GM18526 (cell line): ENCODE data around the gene IL20RB.

Source experiments
- POLR2A ChIP-seq: IDR thresholded peaks from 3 replicates; pipeline ENCODE4 v1.6.1; 2011; ENCODE audit not compliant: insufficient read length; ENCODE audit errors: extremely low read depth

The IL20RB gene

DNA sequence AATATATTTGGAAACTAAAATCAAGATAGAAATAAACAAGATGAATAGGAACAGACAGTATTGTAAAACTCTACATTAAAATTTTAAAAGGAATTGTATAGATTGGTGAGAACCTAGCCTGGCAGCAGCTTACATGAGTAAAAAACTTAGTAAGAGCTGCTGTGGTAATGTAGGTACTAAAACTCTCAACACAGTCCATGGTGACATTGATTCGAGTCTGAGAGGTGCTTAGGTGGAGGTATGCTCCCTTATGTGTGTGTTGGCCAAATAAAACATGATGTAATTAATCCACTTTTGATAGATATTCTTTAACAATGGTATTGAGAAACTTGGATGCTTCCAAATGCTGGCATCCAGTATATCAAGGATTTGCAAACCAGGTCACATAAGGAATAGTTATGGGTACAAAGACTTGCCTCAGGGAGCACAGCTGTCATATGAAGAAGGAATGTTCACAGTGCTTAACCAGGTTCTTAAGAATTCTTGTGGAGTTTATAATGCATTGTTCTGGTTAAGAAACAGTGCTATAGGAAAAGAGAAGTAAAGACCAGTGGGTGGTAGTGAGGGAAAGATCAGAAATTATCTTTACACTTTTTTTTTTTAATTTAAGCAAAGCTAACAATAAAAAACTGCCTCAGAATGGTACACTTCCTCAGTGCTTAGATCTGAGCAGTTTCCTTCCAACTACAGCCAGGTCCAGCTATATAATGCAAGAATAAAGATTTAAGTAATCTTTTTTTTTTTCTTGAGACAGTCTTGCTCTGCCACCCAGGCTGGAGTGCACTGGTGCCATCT, 24.6 kb upstream of the IL20RB start:
- no peak for TF ChIP-seq POLR2A

DNA sequence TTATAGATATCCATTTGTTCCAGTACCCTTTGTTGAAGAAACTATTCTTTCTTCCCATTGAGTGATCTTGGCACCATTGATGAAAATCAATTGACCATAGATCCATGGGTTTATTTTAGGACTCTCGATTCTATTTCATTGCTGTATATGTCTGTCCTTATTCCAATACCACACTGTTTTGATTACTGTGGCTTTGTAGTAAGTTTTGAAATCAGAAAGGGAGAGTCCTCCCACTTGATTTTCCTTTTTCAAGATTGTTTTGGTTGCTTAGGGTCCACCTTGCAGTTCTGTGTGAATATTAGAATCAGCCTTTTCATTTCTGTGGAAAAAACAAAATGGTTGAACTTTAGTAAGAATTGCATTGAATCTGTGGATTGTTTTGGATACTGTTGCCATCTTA, 20.6 kb upstream of the IL20RB start:
- TF ChIP-seq POLR2A, result no peak

DNA sequence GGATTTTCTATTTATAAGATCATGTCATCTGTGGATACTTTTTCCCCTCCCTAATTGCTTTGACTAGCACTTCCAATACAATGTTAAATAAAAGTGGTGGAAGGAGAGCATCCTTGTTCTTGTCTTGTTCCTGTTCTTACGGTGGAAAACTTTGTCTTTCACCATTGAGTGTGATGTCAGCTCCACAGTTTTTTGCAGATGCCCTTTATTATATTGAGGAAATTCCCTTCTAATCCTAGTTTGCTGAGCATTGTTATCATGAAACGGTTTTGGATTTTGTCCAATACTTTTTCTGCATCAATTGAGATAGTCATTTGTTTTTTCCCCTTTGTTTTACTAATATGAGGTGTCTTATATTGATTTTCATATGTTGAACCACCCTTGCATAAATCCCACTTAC, 19.9 kb upstream of the IL20RB start:
- TF ChIP-seq POLR2A, result no peak

DNA sequence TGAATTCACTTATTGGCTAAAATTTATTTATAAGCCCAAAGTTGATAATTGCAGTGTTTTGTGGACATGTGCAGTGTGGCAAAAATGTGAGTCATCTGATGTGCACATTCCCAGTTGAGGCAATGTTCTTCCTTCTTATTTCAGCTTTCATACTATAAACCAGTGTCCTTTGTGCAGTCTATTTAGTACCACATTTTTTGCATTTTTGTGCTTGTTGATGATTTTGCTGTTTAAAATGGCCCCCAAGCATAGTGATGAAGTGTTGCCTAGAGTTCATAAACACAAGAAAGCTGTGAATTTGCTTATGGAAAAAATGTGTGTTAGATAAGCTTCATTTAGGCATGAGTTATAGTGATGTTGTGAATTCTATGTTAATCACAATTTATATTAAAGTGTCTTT, 19.4 kb upstream of the IL20RB start:
- no peak for TF ChIP-seq POLR2A

DNA sequence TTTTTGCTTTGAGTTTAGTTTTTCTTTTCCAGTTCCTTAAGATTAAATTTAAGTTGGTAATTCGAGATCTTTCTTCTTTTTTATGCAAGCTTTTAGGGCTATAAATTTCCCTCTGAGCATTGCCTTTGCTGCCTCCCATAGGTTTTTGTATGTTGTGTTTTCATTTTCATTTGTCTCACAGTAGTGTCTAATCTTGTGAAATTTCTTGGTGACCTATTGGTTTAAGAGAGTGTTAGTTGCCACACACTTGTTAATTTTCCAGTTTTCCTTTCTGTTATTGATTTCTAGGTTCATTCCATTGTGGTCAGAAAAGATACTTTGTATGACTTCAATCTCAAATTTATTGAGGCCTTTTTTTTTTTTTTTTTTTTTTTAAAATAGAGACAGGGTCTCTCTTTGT, 18.3 kb upstream of the IL20RB start:
- no peak for TF ChIP-seq POLR2A

DNA sequence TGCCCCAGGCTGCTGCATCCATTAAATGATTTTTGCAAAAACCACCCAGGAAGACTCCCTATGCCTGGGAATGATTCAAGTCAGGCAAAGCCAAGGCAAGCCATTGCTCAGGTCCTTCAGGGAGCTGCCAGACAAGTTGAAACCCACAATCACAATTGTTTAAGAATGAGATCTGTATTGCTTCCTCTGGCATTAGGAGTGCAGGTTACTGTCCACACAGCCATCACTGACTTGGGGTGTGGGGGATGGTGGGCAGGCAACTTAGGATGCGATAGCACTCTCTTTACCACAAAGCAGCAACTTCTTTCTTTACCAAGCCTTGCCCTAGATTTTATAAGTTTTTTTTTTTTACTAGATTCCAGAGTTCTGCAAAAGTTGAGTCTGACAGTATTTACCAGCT, 15.0 kb upstream of the IL20RB start:
- TF ChIP-seq POLR2A, result no peak

DNA sequence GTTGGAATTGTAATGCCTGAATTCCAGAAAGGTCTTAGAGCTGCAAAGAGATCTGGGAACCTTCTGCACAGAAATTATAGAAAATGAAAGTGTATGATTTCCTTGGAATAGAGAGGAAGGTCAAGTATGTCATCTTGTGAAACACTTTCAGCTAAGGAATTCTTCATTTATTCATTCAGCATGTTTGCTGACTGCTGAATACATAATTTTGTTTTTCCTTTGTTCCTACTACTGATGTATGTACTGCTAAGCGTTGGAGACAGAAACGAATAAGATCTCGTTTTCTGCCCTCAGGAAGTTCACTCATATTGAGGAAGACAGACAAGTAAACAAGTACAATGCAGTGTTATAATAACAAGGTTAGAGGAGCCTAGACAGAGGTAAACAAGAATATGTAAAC, 14.3 kb upstream of the IL20RB start:
- no peak for TF ChIP-seq POLR2A

DNA sequence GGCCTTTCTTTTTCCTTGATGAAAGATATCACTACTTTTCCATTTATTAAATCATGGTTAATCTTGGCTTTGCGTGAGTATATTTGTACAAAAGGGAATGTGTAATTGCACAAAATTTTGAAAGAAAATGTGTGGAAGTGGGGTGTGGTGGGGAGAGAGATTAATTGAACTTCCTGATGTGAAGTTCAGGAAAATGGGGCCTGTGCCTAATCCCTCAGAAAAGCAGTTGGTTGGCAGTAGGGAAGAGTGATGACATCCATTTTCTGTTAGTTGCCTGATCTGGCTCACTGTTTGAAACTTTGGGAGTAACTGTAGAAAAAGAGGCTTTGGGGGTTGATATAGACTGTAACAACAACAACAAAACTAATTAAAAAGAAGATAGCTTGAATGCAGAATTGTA, 10.8 kb upstream of the IL20RB start:
- no peak for TF ChIP-seq POLR2A

DNA sequence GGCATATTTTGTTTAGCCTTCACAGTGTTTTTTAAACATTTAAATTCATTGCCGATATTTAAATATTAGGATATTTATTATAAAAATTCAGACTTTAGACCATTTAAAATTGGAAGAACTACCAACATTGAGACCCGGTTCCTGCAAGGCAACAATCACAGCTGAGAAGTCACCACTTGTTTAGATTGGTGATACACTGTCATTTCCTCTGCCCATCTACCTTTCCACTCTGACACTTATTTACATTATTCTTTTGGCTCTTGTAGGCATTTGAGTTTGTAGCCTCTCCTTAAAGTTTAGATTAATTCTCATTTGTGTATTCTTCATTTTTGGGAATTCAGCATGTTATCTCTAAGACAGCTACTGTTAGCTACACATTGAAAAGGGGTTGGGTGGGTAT, 10.3 kb upstream of the IL20RB start:
- no peak for TF ChIP-seq POLR2A

DNA sequence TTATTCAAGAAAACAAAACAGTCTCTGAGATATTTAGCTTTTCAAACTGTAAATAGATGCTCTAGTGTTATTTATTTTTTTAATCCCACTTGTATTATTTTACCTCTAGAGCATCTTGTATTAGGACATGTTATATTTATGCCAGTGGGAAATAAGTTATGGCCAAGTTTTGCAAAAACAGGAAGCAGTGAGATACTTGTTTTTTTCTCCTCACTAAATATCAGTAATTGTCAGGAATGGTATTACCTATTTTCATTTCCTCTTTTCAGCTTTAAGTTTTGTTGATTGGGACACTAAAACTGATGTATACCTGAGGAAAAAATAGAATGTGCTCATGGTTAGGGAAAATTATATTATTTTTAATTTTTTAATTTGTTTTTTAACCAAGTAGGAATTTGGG, 8.6 kb upstream of the IL20RB start:
- TF ChIP-seq POLR2A, result no peak

DNA sequence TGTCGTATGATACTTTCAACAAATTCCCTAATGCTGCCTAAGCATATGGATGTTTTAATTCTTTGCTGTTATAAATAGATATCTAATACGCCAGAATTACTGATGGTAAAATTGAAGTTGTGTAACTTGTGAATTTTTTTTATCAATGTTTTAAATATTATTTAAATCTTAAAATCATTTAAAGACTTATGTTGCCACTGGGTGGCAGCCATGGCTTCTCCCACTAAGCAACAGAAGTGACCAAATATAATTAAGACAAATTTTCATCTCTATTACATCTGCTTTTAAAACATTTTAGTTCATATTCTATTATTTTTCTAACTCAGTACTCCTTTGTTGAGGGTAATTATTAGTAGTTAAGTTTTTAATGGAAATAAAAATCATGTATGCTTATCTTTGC, 8.1 kb upstream of the IL20RB start:
- no peak for TF ChIP-seq POLR2A

DNA sequence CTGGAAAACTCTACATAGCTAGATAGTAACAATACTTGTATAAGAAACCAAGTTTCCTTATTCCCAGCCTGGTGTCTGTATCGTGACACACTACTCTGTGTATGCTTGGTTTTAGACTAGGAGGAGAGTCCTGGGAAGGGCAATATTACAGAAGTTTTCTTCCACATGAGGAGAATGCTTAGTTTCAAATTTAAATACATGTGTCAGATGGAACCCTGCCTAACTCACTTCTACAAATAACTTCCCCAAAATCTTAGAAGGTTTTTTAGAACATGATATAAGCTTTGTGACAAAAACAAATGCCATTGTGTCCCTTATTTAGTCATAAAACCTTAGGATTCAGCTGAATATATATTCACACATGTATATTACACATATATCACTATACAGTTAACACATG, 7.2 kb upstream of the IL20RB start:
- TF ChIP-seq POLR2A, result no peak

DNA sequence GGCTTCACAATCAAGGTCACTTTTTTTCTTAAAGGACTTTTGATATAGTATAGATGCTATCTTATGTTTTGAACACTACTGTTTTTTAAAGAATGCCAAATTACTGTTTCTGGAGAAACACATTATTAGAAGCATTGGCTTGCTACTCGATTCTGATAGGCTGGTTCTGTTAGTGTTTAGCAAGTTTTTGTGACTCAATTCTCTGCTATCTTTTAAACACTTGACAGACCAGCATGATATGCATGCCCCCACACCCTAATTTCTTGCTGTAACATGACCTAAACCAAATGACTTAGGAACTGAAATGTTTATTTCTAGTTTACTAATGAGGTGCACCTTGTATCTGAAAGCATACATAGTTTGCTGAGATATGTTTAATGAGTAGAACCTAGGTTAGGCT, 5.5 kb upstream of the IL20RB start:
- no peak for TF ChIP-seq POLR2A

DNA sequence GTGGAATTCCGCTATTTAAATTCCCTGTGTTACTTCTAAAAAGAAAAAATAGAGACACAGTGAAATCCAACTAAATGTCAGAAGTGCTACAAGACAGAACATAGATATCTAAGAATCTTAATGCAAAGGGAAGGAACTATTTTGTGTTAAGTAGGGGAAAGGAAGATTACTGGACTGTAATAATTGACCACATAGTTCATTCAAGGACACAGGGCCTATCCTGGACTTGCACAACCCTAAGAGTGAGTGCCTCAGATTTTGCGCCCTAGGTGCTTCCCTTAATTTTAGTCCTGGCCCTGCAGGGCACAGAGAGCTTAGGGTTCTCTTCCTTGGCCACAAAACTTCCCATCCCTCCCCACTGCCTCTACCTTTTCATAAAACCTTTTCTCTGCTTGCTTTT, 3.5 kb upstream of the IL20RB start:
- TF ChIP-seq POLR2A, result no peak

DNA sequence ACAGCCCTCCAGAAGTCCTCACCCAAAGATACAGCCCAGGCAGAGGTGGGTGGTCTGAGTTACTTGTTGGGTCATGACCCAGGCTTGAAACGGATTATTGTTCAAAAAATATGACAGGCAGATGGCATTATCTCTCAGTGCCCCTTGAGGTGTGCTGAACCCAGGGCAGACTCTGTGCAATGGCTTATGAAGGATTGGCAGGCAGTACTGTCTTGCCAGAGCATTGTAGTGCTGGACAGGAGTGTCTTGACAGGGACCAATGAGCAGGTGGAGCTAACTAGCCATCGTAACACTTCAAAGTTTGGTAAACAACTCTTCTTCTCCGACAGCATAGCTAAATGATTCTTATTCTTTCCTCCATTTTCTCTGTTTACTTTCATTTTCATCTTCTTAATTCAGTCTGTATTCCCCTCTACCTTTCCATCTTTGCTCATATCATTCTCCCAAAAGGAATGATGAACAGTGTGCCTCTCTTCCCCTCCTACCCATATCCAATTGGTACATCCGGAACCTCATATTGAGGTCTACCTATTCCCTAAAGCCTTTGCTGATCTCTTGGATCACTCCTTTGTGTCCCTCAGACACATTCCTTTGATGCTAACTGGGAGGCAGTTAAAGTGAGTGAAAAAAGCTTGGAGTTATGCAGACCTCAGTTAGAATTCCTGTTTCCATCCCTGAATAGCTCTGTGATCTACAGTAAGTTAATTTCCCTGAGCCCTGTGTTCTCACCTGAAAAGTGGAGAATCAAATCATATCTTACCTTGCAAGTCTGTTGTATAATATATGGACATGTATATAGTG, 2.6 kb upstream of the IL20RB start:
- no peak for TF ChIP-seq POLR2A

DNA sequence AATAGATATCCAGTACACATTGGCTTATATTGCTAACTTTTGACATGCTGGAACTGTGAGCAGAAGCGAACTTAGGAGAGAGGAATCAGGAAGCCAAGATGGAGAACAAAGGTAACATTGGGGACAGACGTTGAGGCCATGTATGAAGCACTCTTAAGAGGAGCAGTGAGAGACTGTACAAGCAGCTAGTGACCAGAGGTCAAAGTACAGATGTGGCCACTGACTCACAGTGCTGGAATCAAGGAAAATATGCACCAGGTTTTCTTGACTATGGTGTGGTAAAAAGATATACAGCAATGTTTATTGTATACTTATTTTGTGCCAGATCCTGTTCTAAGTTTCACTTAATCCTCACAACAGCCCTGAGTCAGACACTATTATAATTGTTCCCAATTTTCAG, 2.0 kb upstream of the IL20RB start:
- TF ChIP-seq POLR2A, result no peak

DNA sequence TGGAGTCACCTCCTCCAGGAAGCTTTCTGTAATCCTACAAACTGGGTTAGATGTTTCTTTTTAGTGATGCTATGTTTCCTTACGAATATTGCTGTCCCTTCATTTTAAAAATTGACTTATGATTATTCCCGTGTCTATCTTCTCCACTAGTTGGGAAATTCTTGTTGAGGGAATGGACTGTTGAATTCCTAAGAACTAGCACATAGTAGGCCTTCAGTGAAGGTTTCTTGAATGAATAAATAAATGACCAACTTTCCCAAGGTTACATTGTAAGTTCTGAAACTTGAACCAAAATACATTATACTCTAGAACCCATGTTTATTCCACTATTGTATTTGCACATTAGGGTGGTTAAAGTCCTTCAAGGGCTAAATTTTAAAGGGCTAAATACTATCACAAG, 812 bp upstream of the IL20RB start:
- TF ChIP-seq POLR2A, result no peak
